Measurements from ENCODE around the gene LIMS2.

DNA sequence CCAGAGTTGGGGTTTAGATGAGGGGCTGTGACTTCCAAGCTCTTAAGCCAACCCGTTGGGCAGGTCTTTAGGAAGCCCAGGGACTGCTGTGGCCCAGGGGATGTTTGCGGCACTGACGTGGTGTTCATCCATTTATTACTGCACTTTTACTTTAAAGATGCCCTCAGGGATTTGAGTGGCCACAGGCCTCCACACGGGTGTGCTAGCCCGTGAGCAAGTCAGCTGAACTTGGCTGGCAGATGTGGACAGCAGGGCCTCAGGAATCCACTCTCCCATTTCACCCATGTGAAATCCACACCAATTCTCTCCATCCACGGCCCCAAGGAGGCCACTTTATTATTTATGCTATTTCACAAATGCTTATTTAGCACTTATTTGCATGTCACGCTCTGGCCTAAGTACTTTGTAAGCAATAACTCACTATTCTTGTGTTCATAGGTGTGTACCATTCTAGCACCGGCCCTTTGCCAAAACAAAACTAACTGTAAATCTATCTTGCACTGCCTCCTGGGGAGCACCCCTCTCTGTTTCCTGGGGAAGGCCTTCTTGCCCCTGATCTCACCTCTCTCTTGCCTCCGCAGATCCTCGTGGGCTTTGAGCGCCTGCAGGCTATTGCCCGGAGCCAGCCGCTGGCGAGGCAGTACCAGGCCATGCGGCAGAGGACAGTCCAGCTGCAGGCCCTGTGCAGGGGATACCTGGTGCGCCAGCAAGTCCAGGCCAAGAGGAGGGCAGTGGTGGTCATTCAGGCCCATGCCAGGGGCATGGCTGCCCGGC, 68.5 kb downstream of the LIMS2 start:
- TF ChIP-seq ZNF274 (IDR thresholded peaks at IDR 0.05; ENCODE audit: low read depth, low read length) (no peak), YY1 (IDR thresholded peaks at IDR 0.05; ENCODE audit: insufficient read depth, insufficient read length) (no peak), SUZ12 (IDR thresholded peaks at IDR 0.05; ENCODE audit: extremely low read depth, insufficient read depth, insufficient read length) (no peak)

Measured in NT2/D1 (cell line).